SK-N-SH treated with all-trans-retinoic acid at 6 μM for 48 hours (cell line): Measurements from ENCODE around the gene SEMA3F.

Experiments used
- CREB5 ChIP-seq: fragments of 250-450 bp; sonication (Bioruptor Pico); IDR thresholded peaks from 2 replicates; pipeline ENCODE4 v1.5.1; 2020; ENCODE audit warnings: low read depth, mild to moderate bottlenecking, moderate library complexity
- ESRRG ChIP-seq: fragments of 250-450 bp; sonication (Bioruptor Pico); IDR thresholded peaks from 2 replicates; pipeline ENCODE4 v1.6.1; 2021; ENCODE audit warnings: mild to moderate bottlenecking
- PATZ1 ChIP-seq: fragments of 250-450 bp; sonication (Bioruptor Pico); IDR thresholded peaks from 2 replicates; pipeline ENCODE4 v1.8.0; 2020; ENCODE audit warnings: mild to moderate bottlenecking, moderate library complexity, borderline replicate concordance
- TCF4 ChIP-seq: fragments of 250-450 bp; sonication (Bioruptor Pico); IDR thresholded peaks from 2 replicates; pipeline ENCODE4 v1.8.0; 2021; ENCODE audit warnings: mild to moderate bottlenecking, moderate library complexity, borderline replicate concordance

GRCh38 chr3:50138266-50139200 lies 16.6 kb upstream of the SEMA3F start:
- no peak for TF ChIP-seq TCF4 (CRISPR knock-in tag)
- TF ChIP-seq PATZ1 (CRISPR knock-in tag): no peak; the same call in 1 of the 2 replicates
- TF ChIP-seq CREB5 (CRISPR knock-in tag): no peak
- TF ChIP-seq ESRRG (CRISPR knock-in tag): no peak
